T1000 (cell line): Measurements from ENCODE around the gene INPP5D.
"Not testable (repeated sequence)": the region's sequence is repeated elsewhere in the genome, so short reads cannot be mapped to it uniquely, and the experiment has no call there.

Experiments
- DNase-seq: peaks from one replicate; lab custom pipeline; 2025; ENCODE audit warnings: mixed read lengths; lab: John Stamatoyannopoulos, UW

Gene INPP5D

GRCh38 chr2:233094614-233095013 is 34.5 kb downstream of the INPP5D start:
- DNase-seq, result no peak

- no peak for DNase-seq
Observed at GRCh38 chr2:233096006-233096405, 35.9 kb downstream of the INPP5D start.

DNA sequence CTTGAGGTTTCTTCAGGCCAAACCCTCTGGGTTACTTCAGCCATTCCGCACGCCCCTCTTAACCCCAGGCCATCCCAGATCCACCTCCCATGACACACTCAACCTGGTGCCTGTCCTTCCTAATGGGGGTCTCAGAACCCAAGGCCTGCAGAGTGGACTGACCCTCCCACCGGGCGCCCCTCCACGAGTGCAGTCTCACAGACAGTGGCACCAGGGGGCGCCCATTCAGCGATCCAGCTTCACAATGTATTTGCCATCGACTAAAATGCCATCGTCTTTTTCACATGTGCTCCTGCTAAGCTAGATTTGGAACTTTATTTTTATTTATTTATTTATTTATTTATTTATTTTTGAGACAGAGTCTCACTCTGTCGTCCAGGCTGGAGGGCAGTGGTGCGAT is 38.5 kb downstream of the INPP5D start:
- DNase-seq, result no peak

DNA sequence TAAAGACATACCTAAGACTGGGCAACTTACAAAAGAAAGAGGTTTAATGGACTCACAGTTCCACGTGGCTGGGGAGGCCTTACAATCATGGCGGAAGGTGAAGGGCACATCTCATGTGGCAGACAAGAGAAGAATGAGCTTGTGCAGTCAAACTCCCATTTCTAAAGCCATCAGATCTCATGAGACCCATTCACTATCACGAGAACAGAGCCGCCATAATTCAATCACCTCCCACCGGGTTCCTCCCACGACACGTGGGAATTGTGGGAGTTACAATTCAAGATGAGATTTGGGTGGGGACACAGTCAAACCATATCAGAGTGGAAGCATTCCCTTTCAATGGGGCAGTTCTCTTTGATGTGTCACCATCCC is 39.7 kb downstream of the INPP5D start:
- DNase-seq, result not testable (repeated sequence)

- DNase-seq, result no peak
Observed at GRCh38 chr2:233100192-233100998, 40.3 kb downstream of the INPP5D start.

DNA sequence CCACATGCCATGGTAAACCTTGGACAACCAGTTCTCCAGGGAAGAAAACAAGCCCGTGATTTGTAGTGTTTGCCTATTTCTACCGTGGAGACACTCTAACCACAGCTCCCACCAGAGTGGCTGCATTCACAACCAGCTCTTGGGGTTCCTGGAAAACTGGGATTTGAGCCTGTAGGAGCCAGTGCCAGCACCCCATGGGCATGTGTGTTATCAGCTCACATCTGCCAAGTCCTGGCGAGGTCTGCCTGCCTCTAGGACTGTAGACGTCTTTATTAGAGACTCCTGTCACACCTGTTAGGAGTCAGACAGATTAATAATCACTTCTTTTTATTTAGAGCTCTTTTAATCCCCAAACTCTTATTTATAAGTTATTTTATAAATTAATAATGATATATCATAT is 41.0 kb downstream of the INPP5D start:
- DNase-seq, result no peak

GRCh38 chr2:233101816-233102215 is 41.7 kb downstream of the INPP5D start:
- DNase-seq, result no peak

DNA sequence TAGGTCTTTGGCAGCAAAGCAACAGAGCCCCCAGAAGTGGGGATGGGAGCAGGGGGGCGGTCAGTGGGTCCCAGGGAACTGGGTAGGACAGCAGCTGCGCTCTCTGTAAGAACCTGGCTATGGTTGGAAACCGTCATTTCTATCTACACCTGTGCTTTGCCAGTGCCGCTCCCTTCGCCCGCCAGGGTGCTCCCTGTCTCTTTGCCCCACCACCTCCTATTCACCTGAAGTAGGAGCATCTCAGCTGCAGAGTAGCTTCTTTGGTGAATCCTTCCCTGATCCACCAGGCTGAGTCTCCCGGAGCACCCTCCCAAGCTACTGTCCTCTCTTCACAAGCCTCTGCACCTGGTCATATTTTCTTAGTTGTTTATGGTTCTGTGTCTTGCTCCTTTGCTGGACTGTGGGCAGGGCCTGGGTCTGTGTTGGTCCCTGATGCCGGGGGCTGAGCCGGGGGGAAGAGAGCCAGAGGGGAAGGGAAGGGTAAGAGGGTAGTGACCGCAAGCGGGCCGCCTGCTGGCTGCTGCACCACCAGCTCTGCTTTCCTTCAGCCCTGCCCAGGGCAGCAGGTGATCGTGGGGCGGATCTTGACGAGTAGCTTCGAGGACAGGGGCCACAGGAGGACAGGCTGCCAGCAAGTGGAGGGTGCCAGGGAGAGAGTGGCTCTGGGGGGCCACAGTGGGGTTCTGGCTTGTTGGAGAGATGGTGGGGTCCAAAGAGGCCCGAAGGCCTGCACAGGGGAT is 45.2 kb downstream of the INPP5D start:
- no peak for DNase-seq

DNA sequence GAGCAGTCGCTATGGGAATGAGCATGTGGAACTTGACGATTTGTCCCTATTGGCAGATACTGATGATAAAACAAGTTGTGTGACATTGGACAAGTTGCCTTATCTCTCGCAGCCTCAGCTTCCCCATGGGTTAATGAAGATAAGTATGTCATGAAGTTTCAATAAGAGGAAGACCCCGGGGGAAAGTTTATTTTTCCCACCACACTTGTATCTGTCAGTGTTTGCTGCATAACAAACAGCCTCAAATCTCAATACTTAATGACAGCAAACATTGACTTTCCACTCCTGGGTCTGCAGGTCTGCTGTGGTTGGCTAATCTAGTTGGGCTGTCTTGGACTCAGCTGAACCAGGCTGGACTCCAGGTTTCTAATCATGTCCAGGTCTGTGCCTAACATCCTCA is 45.8 kb downstream of the INPP5D start:
- DNase-seq, result no peak

GRCh38 chr2:233107011-233107410 is 46.9 kb downstream of the INPP5D start:
- no peak for DNase-seq

- DNase-seq, result no peak
Observed at GRCh38 chr2:233107831-233108300, 47.7 kb downstream of the INPP5D start.

GRCh38 chr2:233108611-233109490 is 48.7 kb downstream of the INPP5D start:
- DNase-seq, result no peak

DNA sequence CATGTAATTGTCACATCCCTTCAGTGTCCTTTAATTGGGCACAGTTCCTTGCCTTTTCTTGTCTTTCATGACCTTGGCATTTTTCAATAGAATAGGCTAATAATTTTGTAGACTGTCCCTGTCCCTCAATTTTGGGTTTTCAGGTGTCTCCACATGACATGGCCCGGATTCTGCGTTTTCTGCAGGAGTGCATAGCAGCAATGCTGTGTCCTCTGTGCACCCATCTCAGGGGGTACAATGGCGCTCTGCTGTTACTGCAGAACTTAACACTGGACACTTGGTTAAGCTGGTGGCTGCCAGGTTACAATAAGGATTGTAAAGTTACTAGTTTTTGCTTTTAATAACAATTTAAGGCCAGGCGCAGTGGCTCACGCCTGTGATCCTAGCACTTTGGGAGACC is 51.3 kb downstream of the INPP5D start:
- DNase-seq, result no peak

DNA sequence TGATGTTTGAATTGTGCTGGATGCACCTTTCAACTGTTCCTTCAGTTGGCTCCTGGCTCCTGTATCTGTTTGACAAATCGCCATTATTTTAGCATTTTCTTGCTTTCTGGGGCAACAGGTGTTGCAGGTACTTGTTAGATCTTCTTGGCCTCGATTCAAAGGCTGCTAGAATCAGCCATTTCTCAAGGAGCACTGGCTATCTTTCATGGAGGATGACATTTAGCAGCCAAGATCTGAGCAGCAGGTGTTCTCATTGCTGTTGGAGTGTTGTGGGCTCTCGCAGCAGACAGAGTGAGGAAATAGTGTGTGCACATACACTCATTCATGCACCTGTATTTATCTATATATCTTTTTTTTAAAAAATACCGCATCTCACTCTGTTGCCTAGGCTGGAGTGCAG is 52.2 kb downstream of the INPP5D start:
- DNase-seq, result no peak

DNA sequence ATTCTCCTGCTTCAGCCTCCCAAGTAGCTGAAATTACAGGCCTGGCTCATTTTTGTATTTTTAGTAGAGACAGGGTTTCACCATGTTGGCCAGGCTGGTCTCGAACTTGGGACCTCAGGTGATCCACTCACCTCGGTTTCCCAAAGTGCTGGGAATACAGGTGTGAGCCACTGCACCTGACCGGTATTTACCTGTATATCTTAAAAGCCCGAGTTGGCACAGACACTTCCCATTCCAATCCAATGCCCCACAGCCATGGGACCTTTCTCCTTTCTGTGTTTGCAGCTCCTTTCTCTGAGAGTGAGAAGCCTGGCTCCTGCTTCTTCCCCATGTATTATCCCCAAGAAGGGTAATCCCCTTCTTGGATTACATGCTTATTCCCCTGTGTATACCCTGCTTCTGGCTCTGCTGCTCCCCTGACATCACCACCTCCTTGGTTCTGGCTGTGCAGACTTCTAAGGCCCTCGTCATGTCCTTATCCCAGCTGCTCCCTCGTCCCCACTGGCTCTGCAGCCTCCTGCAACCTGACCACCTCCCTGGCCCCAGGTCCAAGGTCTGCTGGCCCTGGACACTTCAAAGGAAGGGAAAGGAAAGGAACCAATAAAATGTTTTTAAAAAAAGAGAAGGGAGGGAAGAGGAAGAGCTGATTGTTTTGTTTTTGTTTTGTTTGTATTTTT is 52.8 kb downstream of the INPP5D start:
- DNase-seq, result no peak

GRCh38 chr2:233114421-233114861 is 54.3 kb downstream of the INPP5D start:
- DNase-seq, result no peak

DNA sequence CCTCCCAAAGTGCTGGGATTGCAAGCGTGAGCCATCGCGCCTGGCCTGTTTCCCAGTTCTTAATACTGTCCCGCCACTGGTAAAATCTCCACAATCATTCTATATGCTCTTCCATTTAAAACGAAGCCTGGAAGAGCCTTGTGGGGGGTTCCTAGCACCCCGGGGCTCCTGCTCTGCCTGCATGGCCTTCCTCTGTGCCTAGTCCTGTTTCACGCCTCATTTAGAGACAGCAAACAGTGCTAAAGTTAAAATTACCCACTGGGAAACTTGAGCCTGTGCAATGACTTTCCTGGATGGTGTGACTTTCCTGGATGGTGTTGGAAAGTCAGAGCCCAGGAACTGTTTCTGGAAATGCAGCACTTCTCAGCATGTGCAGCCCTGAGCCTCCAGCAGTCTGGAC is 55.0 kb downstream of the INPP5D start:
- DNase-seq, result no peak

DNA sequence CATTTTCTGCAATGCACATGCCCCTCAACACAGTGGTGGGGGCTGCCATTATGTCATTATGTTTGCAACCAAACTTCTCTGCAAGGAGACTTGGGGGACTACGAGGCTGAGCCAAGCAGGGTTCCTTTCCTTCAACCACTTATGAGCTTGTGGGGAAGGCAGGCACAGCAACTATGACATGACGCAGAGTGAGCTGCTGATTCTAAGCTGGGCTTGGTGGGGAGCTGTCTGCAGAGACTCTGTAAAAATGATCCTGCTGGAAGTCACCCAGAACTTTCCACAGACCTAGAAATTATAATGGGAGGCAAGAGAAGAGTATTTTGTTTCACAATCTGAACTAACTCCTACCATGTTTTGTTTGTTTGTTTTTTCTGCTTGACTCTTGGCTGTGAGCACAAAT is 55.6 kb downstream of the INPP5D start:
- DNase-seq, result no peak

- no peak for DNase-seq
Observed at GRCh38 chr2:233116946-233117345, 56.8 kb downstream of the INPP5D start.

DNA sequence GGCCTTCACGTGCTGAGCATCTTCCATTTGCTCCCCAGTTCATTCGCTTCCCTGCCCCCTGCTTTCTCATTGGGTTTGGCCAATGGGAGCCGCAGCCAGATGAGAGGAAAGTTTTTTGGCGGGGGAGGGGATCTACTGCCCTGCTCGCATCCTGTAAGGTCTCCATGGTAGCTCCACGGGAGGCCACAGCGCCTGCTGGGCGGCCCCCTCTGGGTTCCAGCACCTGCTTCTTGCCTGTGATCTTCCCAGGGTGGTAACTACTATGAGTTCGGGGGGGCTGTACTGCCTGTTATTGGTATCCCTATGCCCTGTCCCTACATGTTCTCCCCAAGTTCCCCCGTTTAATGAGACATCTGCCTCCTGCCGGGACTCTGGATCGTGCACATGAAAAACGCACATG is 57.2 kb downstream of the INPP5D start:
- no peak for DNase-seq

DNA sequence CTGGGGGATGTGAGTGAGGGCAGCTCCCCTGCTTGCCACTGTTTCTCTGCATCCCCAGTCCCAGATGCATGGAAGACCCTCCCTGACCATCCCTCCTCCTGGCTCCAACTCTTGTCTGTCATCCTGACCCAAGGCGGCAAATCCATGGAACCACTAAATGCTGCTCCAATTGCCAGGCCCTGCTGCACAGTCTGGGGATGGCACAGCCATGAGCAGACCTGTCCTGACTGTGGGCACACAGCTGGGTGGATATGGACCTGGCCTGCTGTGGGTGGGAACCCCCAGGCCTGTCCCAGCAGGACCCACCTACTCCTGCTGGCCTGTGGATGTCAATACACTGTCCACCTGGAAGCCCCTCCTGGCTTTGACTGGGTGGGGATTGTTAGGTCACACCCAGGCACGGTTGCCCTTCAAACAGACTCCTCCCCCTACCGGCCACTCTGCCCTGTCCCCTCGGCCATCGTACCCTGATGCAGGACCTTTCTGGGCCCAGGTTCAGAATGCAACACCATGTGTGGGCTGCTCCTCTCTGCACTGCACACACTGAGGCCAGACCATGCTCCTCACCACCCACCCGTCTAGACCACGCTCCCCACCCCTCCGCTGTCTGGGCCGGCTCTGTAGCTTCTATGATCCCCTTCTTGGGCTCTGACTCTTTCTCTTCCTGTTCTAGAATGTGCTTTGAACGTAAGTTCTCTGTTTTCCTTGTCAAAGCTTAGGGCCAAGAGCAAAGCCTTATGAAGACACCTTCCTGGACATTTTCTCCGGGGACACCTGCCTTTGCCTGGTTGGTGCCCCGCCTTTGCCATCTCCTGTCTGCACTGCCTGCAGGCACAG is 57.9 kb downstream of the INPP5D start:
- DNase-seq, result no peak
